ENCODE results near the gene SRRM4.

SRRM4 gene

GRCh38 chr12:119171691-119172425 is 190.5 kb downstream of the SRRM4 start:
- DNase-seq, result no peak

- no peak for DNase-seq
These were observed 193.7 kb downstream of the SRRM4 start for GRCh38 chr12:119175081-119175480.

GRCh38 chr12:119176267-119177055 is 195.1 kb downstream of the SRRM4 start:
- DNase-seq, result peak in 1 of 3 donors; percentile 0

- DNase-seq, result no peak
These were observed 195.7 kb downstream of the SRRM4 start for GRCh38 chr12:119177056-119177325.

GRCh38 chr12:119177724-119178380 is 196.5 kb downstream of the SRRM4 start:
- no peak for DNase-seq

- no peak for DNase-seq
These were observed 197.4 kb downstream of the SRRM4 start, which contains the start of gene HSPB8 for GRCh38 chr12:119178544-119179334. TSS of gene HSPB8 (plus strand) at chr12:119178931. CDS start at chr12:119179313, 382 bp downstream.

- DNase-seq, result no peak
These were observed 198.1 kb downstream of the SRRM4 start for GRCh38 chr12:119179335-119180021.

GRCh38 chr12:119180380-119181040 is 199.2 kb downstream of the SRRM4 start:
- no peak for DNase-seq

- DNase-seq, result no peak
These were observed 199.9 kb downstream of the SRRM4 start for GRCh38 chr12:119181202-119181601.

GRCh38 chr12:119181944-119182343 is 200.6 kb downstream of the SRRM4 start:
- no peak for DNase-seq

GRCh38 chr12:119182701-119183493 is 201.6 kb downstream of the SRRM4 start:
- DNase-seq, result no peak

- DNase-seq, result no peak
These were observed 202.8 kb downstream of the SRRM4 start for GRCh38 chr12:119183942-119184695.

- DNase-seq, result no peak
These were observed 213.9 kb downstream of the SRRM4 start for GRCh38 chr12:119195256-119195655.

- no peak for DNase-seq
These were observed 217.1 kb downstream of the SRRM4 start for GRCh38 chr12:119198440-119198839.

- DNase-seq, result no peak
These were observed 219.3 kb downstream of the SRRM4 start for GRCh38 chr12:119200601-119201000.

GRCh38 chr12:119201789-119202543 is 220.6 kb downstream of the SRRM4 start:
- no peak for DNase-seq

GRCh38 chr12:119202544-119202943 is 221.2 kb downstream of the SRRM4 start:
- DNase-seq, result no peak

GRCh38 chr12:119204131-119204530 is 222.8 kb downstream of the SRRM4 start:
- DNase-seq, result no peak

- DNase-seq, result no peak
These were observed 223.4 kb downstream of the SRRM4 start for GRCh38 chr12:119204671-119205285.
